Daoy (cell line): ENCODE results near the gene COL17A1. TPM values are rescaled to one million over a fixed set of nuclear protein-coding genes. Genes with fewer than 3 reads are reported as not detected.
A peak's percentile ranks its signal among the peaks of the same experiment; 100 is the strongest.

ENCODE experiments used
- DNase-seq: peaks from one replicate; pipeline ENCODE4 v3.0.0-alpha.2; 2015; ENCODE audit warnings: low read depth
- total RNA-seq: library from RNA; depleted of rRNA; stranded (reverse); fragments of >200 nt; shearing (Covaris generic); gene quantifications from 2 replicates; pipeline ENCODE4 v1.2.3, GENCODE V29; 2014

COL17A1 gene
- total RNA-seq, 1 experiment from 2014 or later: 0.23 TPM

GRCh38 chr10:104053201-104053600 lies 32.5 kb downstream of the COL17A1 start:
- no peak for DNase-seq

GRCh38 chr10:104052431-104052830 lies 33.2 kb downstream of the COL17A1 start:
- no peak for DNase-seq

GRCh38 chr10:104049504-104050250 lies 36.0 kb downstream of the COL17A1 start:
- DNase-seq: peak; percentile 80

- no peak for DNase-seq
Measured at GRCh38 chr10:104046651-104047050, 39.0 kb downstream of the COL17A1 start.

- peak; percentile 60 for DNase-seq
Measured at GRCh38 chr10:104045151-104046089, 40.3 kb downstream of the COL17A1 start.

GRCh38 chr10:104043854-104044253 lies 41.8 kb downstream of the COL17A1 start:
- DNase-seq: no peak

- no peak for DNase-seq
Measured at GRCh38 chr10:104043185-104043830, 42.4 kb downstream of the COL17A1 start.

- no peak for DNase-seq
Measured at GRCh38 chr10:104041891-104042535, 43.7 kb downstream of the COL17A1 start.

GRCh38 chr10:104040862-104041789 lies 44.6 kb downstream of the COL17A1 start:
- DNase-seq: no peak

- DNase-seq: no peak
Measured at GRCh38 chr10:104040382-104040781, 45.3 kb downstream of the COL17A1 start.

- no peak for DNase-seq
Measured at GRCh38 chr10:104038958-104039752, 46.5 kb downstream of the COL17A1 start.

- DNase-seq: no peak
Measured at GRCh38 chr10:104038537-104038936, 47.1 kb downstream of the COL17A1 start.

GRCh38 chr10:104037261-104037951 lies 48.3 kb downstream of the COL17A1 start:
- no peak for DNase-seq

GRCh38 chr10:104036518-104037260 lies 49.0 kb downstream of the COL17A1 start:
- no peak for DNase-seq

GRCh38 chr10:104036069-104036384 lies 49.7 kb downstream of the COL17A1 start:
- DNase-seq: no peak

- no peak for DNase-seq
Measured at GRCh38 chr10:104035194-104036068, 50.2 kb downstream of the COL17A1 start.

- DNase-seq: no peak
Measured at GRCh38 chr10:104034401-104035193, 51.1 kb downstream of the COL17A1 start.
